Activated naive CD4-positive, alpha-beta T cell treated with anti-CD3 and anti-CD28 coated beads, Interleukin-2, amount 10 ng/mL, durations not matched to agents 7 days and 5 days (primary cell): ENCODE data around the gene CCSER2.
"Not testable (repeated sequence)": the region's sequence is repeated elsewhere in the genome, so short reads cannot be mapped to it uniquely, and the experiment has no call there.

Experiments
- CTCF ChIA-PET: fragments of 350-600 bp; sonication (Branson Sonifier 250); formaldehyde crosslinking; loops from one replicate; lab custom pipeline; 2021; ENCODE audit warnings: antibody characterized with exemption; lab: Charles Lee
- DNase-seq: peaks from one replicate; pipeline ENCODE4 v3.0.0-alpha.2; 2020
- H3K27ac Mint-ChIP-seq: one replicate; pipeline ENCODE4 v1.8.0; 2021; ENCODE audit warnings: mild to moderate bottlenecking, moderate library complexity, mixed read lengths
- H3K27me3 Mint-ChIP-seq: one replicate; pipeline ENCODE4 v1.8.0; 2021; ENCODE audit warnings: mild to moderate bottlenecking, mixed read lengths
- H3K36me3 Mint-ChIP-seq: one replicate; pipeline ENCODE4 v1.8.0; 2021; ENCODE audit warnings: mixed read lengths
- H3K4me1 Mint-ChIP-seq: one replicate; pipeline ENCODE4 v1.8.0; 2021; ENCODE audit warnings: mixed read lengths
- H3K4me3 Mint-ChIP-seq: one replicate; pipeline ENCODE4 v1.8.0; 2021; ENCODE audit warnings: mild to moderate bottlenecking, moderate library complexity, mixed read lengths
- H3K9me3 Mint-ChIP-seq: one replicate; pipeline ENCODE4 v1.8.0; 2021; ENCODE audit warnings: mixed read lengths

Gene CCSER2

DNA sequence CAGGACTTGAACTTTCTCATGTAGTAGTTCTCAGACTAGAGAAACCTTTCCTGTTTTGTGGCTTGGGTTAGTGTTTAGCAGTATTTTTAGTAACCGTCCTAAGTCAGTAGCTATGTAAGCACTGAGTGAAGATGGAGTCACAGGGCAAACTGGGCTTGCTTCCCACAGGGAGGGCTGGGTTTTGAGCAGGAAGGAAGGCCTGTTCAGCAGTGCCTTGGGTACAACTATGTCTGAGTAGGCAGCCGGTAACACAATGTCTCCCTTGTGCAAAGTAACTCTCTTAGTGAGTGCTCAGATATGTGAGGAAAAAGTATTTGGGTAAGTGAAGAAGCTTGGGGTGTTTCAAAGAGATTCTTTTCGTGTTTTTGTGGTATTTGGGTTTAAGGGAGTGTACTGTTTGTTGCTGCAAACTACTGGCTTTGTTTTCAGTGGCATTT, 96.4 kb downstream of the CCSER2 start:
- peaks cover 46% of the 10 kb centered on the region for H3K36me3 Mint-ChIP-seq
- peaks cover 22% of the 10 kb centered on the region for H3K9me3 Mint-ChIP-seq
- H3K27ac Mint-ChIP-seq: peak overlapping the region; percentile 82
- H3K4me1 Mint-ChIP-seq: peaks cover 20% of the 10 kb centered on the region
- peak overlapping the region; percentile 4 for H3K4me3 Mint-ChIP-seq
- CTCF ChIA-PET: interaction anchor here (0.8 to 0.9 kb wide), 2 partner anchors 11 to 72 kb away, joined by 3 read pairs; no protein-coding TSS in a partner anchor
- H3K27me3 Mint-ChIP-seq: no peaks in the 10 kb centered on the region
- peak; percentile 30 for DNase-seq

- no peaks in the 10 kb centered on the region for H3K27me3 Mint-ChIP-seq
- H3K36me3 Mint-ChIP-seq: peaks cover 29% of the 10 kb centered on the region
Observed at GRCh38 chr10:84427903-84428650, 99.7 kb downstream of the CCSER2 start.

DNA sequence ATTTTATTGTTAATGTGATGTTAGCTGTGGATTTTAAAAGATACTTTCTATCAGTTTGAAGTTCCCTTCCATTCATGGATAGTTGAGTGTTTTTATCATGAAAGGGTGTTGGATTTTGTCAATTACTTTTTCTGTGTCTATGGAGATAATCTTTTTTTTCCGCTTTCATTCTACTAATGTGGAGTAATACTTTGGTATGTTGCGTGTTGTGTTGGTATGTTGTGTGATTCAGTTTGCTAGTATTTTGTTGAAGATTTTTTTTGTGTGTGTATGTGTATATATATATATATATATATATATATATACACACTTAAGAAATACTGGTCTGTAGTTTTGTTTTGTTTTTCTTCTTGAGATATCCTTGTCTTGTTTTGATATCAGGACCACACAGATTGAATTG, 100.3 kb downstream of the CCSER2 start:
- H3K4me1 Mint-ChIP-seq: peaks cover 22% of the 10 kb centered on the region
- no peak overlapping the region for H3K4me3 Mint-ChIP-seq
- no peaks in the 10 kb centered on the region for H3K27me3 Mint-ChIP-seq
- no peak overlapping the region for H3K27ac Mint-ChIP-seq
- no peak for DNase-seq
- H3K36me3 Mint-ChIP-seq: peaks cover 29% of the 10 kb centered on the region
- CTCF ChIA-PET: interaction anchor here (1.9 to 4.5 kb wide), 2 partner anchors 108 to 161 kb away, joined by 8 to 22 read pairs; no protein-coding TSS in a partner anchor
- no peaks in the 10 kb centered on the region for H3K9me3 Mint-ChIP-seq

More at GRCh38 chr10:84427903-84428650, 99.7 kb downstream of the CCSER2 start:
- H3K4me1 Mint-ChIP-seq: peaks cover 25% of the 10 kb centered on the region
- no peak overlapping the region for H3K4me3 Mint-ChIP-seq
- no peak for DNase-seq
- no peaks in the 10 kb centered on the region for H3K9me3 Mint-ChIP-seq
- CTCF ChIA-PET: interaction anchor here (1.9 to 4.5 kb wide), 2 partner anchors 109 to 161 kb away, joined by 8 to 22 read pairs; no protein-coding TSS in a partner anchor
- no peak overlapping the region for H3K27ac Mint-ChIP-seq

DNA sequence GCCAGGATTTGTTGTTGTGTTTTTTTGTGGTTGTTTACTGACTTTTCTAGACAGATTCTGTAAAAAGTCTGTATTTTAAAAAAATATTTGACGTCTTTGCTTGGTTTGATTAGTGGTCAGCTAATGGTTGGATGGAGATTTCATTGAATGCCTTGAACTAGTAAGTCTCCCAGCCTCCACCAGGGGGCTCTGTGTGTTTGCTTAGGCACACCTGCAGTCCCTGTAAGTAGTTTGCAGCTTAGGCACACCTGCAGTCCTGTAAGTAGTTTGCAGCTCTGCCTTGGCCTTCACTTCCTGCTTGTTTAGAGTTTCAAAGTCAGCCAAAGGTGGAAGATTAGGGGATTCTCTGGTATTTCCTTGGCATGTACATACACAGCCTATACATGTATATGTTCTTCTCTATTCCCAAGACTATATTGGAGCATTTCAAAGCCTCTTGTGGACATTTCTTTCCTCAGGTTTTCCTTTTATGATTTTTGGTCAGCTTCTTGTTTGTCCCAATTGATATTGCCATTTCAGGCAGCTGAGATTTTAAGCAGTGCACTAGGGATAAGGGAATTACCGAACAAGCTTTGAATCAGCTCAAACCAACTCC, 101.6 kb downstream of the CCSER2 start:
- peaks cover 31% of the 10 kb centered on the region for H3K36me3 Mint-ChIP-seq

DNA sequence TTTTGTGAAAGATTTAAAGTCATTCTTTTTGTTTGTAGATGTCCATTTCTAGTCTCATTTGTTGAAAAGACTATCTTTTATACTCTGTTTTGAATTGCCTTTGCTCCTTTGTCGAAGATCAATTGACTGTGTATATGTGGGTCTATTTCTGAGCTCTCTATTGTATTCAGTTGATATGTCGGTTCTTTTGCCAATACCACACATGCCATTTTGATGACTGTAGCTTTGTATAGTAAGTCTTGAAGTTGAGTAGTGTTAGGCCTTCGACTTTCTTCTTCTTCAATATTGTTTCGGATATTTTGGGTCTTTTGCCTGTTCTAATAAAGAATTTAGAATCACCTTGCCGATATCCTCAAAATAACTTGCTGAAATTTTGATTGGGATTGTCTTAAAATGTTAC, 104.5 kb downstream of the CCSER2 start:
- Mint-ChIP-seq H3K4me3 (no peak overlapping the region), H3K27me3 (no peaks in the 10 kb centered on the region), H3K36me3 (peaks cover 32% of the 10 kb centered on the region), H3K27ac (no peak overlapping the region), H3K4me1 (peaks cover 11% of the 10 kb centered on the region), H3K9me3 (no peaks in the 10 kb centered on the region)
- CTCF ChIA-PET: no interaction called here
- DNase-seq: no peak

More for the DNA sequence above, 101.6 kb downstream of the CCSER2 start:
- H3K27me3 Mint-ChIP-seq: no peaks in the 10 kb centered on the region
- peak; percentile 79 for DNase-seq
- peaks cover 14% of the 10 kb centered on the region for H3K4me1 Mint-ChIP-seq
- H3K9me3 Mint-ChIP-seq: no peaks in the 10 kb centered on the region
- H3K4me3 Mint-ChIP-seq: no peak overlapping the region
- CTCF ChIA-PET: interaction anchor here (0.7 to 4.5 kb wide), 34 partner anchors 8 to 176 kb away, joined by 3 to 22 read pairs (median 4); no protein-coding TSS in a partner anchor
- no peak overlapping the region for H3K27ac Mint-ChIP-seq

- no peak overlapping the region for H3K27ac Mint-ChIP-seq
- H3K27me3 Mint-ChIP-seq: no peaks in the 10 kb centered on the region
- no peak overlapping the region for H3K4me3 Mint-ChIP-seq
- DNase-seq: no peak
- no peaks in the 10 kb centered on the region for H3K4me1 Mint-ChIP-seq
- CTCF ChIA-PET: no interaction called here
- no peaks in the 10 kb centered on the region for H3K9me3 Mint-ChIP-seq
- peaks cover 49% of the 10 kb centered on the region for H3K36me3 Mint-ChIP-seq
Observed at GRCh38 chr10:84440781-84441180, 112.4 kb downstream of the CCSER2 start.

DNA sequence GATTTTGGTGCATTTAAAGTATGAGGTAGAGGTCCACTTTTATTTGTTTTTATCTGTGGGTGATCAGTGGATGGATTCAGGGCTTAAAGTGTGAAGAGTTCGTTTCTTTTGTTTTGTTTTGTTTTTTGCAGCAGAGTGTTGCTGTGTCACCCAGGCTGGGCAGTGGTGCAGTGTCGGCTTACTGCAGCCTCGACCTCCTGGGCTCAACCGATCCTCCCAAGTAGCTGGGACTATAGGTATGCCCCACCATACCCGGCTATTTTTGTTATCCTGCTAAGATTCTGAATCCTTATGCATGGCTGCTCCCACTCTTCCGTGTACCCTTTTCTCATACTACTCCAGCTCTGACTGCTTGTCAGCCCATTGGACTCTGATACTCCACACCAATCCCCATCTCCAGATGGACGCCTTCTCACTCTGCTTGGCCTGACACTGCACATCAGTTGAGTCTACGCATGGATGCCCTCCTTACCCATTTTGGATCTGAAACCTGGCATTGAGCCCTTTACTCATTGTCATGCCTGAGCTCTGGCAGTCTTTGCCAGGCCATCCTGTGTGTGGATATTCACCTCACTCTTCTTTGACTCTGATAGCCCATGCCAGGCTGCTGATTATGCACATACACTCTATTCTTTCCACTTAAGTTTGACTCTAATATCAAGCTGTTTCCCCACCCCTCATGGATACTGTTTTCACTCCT, 119.5 kb downstream of the CCSER2 start:
- no peak overlapping the region for H3K4me3 Mint-ChIP-seq
- no peaks in the 10 kb centered on the region for H3K9me3 Mint-ChIP-seq
- no peaks in the 10 kb centered on the region for H3K27me3 Mint-ChIP-seq
- H3K4me1 Mint-ChIP-seq: no peaks in the 10 kb centered on the region
- CTCF ChIA-PET: no interaction called here
- no peak for DNase-seq
- H3K27ac Mint-ChIP-seq: no peak overlapping the region
- peaks cover 38% of the 10 kb centered on the region for H3K36me3 Mint-ChIP-seq

DNA sequence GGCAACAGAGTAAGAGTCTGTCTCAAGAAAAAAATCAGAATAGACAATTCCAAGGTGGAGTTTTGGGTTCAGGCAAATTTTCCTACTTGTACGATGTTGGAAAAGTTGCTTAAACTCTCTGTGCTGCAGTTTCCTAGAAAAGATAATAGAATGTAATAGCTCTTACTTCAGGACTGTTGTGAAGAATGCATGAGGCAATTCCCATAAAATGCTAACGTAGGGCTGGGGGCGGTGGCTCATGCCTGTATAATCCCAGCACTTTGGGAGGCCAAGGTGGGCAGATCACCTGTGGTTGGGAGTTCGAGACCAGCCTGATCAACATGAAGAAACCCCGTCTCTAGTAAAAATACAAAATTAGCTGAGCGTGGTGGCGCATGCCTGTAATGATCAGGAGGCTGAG, 121.0 kb downstream of the CCSER2 start:
- peaks cover 39% of the 10 kb centered on the region for H3K36me3 Mint-ChIP-seq
- H3K27me3 Mint-ChIP-seq, DNase-seq, H3K27ac Mint-ChIP-seq, H3K4me3 Mint-ChIP-seq, H3K9me3 Mint-ChIP-seq, H3K4me1 Mint-ChIP-seq: not testable (repeated sequence)
- CTCF ChIA-PET: interaction anchor here (1.2 kb wide), 1 partner anchor 184 kb away, joined by 3 read pairs; no protein-coding TSS in a partner anchor

DNA sequence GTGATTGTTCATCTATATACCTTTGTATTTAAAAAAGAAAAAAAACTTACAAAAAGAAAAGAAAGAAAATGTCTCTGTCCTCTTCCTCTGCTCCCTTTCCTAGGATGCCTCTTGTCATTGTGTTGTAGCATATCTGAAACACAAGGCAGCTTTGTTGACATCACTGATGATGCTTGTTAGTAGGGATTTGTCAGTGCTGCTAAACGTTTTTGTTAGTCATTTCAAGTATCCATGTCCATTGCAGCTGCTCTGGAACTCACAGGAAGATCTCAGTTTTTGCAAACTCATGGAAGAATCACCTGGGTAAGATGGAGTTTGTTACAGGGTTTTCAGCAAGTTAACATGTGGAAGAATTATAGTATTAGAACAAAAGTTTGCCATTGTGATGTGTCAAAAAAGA, 123.6 kb downstream of the CCSER2 start:
- Mint-ChIP-seq H3K27me3 (no peaks in the 10 kb centered on the region), H3K27ac (no peak overlapping the region), H3K9me3 (no peaks in the 10 kb centered on the region), H3K4me1 (no peaks in the 10 kb centered on the region), H3K4me3 (no peak overlapping the region), H3K36me3 (peaks cover 52% of the 10 kb centered on the region)
- CTCF ChIA-PET: no interaction called here
- DNase-seq: no peak

DNA sequence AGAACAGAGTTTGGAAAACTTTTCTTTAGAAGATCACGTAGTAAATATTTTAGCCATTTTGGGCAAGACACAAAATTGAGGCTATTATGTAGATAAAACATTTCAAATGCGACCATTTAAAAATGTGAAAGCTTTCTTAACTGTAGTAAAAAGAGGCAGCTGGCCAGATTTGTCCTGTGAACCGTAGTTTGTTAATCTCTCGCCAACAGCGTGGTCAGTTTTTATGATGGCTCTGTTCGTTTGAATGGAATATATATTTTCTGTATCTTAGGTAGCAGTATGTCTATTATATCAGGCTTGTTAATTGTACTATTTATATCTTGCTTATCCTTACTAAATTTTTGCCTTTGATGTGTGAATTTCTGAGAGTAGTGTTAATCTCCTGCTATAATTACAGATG, 124.9 kb downstream of the CCSER2 start:
- Mint-ChIP-seq H3K27ac (no peak overlapping the region), H3K4me3 (no peak overlapping the region), H3K9me3 (no peaks in the 10 kb centered on the region), H3K4me1 (no peaks in the 10 kb centered on the region), H3K27me3 (no peaks in the 10 kb centered on the region), H3K36me3 (peaks cover 49% of the 10 kb centered on the region)
- DNase-seq: no peak
- CTCF ChIA-PET: interaction anchor here (1.0 kb wide), 1 partner anchor 23 kb away, joined by 5 read pairs; no protein-coding TSS in a partner anchor

DNA sequence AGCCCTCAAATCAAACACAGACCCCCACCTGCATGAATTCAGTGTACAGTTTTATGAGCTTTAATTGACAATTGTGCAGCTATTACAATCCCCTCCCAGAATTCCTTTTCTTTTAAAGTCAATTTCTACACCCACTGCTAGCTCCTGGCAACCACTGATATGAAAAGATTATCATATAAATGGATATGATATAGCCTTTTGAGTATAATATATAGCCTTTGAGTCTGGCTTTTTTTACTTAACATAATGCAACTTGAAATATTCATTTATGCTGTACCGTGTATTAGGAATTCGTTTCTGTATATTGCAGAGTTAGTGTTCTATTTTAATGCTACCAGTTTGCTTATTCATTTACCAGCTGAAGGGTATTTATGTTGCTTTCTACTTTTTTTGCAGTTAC, 127.7 kb downstream of the CCSER2 start:
- Mint-ChIP-seq H3K4me3 (no peak overlapping the region), H3K36me3 (peaks cover 57% of the 10 kb centered on the region), H3K9me3 (peaks cover 3% of the 10 kb centered on the region), H3K4me1 (no peaks in the 10 kb centered on the region), H3K27ac (no peak overlapping the region), H3K27me3 (no peaks in the 10 kb centered on the region)
- CTCF ChIA-PET: no interaction called here
- no peak for DNase-seq

GRCh38 chr10:84460520-84460919, 132.1 kb downstream of the CCSER2 start:
- no peak overlapping the region for H3K4me3 Mint-ChIP-seq
- H3K27me3 Mint-ChIP-seq: no peaks in the 10 kb centered on the region
- DNase-seq: no peak
- H3K4me1 Mint-ChIP-seq: no peaks in the 10 kb centered on the region
- CTCF ChIA-PET: no interaction called here
- H3K9me3 Mint-ChIP-seq: peaks cover 3% of the 10 kb centered on the region
- no peak overlapping the region for H3K27ac Mint-ChIP-seq
- peaks cover 56% of the 10 kb centered on the region for H3K36me3 Mint-ChIP-seq

DNA sequence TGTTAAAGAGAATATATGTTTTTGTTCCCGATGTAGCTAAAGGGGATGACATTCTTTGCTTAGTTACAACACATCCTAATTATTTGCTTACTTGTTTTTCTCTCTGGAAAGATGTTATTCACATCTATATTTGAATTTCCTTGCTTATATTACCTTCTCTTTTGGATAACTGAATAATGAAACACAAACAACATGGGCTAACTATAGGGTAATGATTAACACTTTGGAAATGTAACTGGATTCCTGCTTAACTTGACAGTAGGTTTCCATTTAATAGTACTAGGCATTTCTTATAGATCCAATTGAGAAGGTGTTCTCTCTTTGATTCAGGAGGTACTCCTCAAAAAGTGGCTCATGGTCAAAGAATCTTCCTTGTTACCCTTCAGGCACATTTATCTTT, 141.1 kb downstream of the CCSER2 start:
- CTCF ChIA-PET: no interaction called here
- no peak for DNase-seq
- no peaks in the 10 kb centered on the region for H3K4me1 Mint-ChIP-seq
- peaks cover 32% of the 10 kb centered on the region for H3K36me3 Mint-ChIP-seq
- H3K4me3 Mint-ChIP-seq: no peak overlapping the region
- no peak overlapping the region for H3K27ac Mint-ChIP-seq
- H3K9me3 Mint-ChIP-seq: no peaks in the 10 kb centered on the region
- H3K27me3 Mint-ChIP-seq: no peaks in the 10 kb centered on the region

GRCh38 chr10:84473136-84473535, 144.7 kb downstream of the CCSER2 start:
- DNase-seq: no peak
- Mint-ChIP-seq H3K4me1 (peaks cover 2% of the 10 kb centered on the region), H3K36me3 (peaks cover 21% of the 10 kb centered on the region), H3K9me3 (no peaks in the 10 kb centered on the region), H3K4me3 (no peak overlapping the region), H3K27me3 (no peaks in the 10 kb centered on the region), H3K27ac (no peak overlapping the region)
- CTCF ChIA-PET: no interaction called here
